GM19023 (cell line): ENCODE measurements around the gene OGFOD2.
A peak's percentile ranks its signal among the peaks of the same experiment; 100 is the strongest.

Experiments
- ATAC-seq: cut with Tn5 transposase; IDR thresholded peaks from one replicate; pipeline ENCODE4 v1.9.1; 2021; ENCODE audit warnings: mild to moderate bottlenecking, moderate library complexity; ENCODE audit not compliant: unreplicated experiment

The OGFOD2 gene

GRCh38 chr12:122951406-122951805, 23.6 kb upstream of the OGFOD2 start:
- no peak for ATAC-seq

- peak; percentile 68 for ATAC-seq
Measured at GRCh38 chr12:122951979-122952892, 22.8 kb upstream of the OGFOD2 start.

DNA sequence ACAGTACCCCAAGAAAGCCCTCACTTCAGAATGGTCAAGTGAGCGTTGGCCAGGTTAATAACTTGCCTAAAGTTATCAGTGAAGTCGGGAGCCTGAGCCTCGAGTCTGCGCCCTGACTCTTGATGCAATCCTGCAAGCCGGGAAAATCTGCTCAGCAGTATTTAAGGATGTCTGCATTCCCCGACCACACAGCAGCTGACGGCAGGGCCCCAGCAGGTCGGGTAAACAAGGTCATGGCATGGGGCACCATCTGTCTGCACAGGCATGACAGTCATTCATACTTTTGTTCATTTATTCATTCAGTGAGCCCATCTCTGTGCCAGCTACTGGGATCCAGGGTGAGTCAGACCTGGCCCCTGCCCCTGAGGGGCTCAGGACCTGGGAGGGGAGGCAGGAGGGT, 19.9 kb upstream of the OGFOD2 start:
- no peak for ATAC-seq

GRCh38 chr12:122956035-122956434, 19.0 kb upstream of the OGFOD2 start:
- no peak for ATAC-seq

DNA sequence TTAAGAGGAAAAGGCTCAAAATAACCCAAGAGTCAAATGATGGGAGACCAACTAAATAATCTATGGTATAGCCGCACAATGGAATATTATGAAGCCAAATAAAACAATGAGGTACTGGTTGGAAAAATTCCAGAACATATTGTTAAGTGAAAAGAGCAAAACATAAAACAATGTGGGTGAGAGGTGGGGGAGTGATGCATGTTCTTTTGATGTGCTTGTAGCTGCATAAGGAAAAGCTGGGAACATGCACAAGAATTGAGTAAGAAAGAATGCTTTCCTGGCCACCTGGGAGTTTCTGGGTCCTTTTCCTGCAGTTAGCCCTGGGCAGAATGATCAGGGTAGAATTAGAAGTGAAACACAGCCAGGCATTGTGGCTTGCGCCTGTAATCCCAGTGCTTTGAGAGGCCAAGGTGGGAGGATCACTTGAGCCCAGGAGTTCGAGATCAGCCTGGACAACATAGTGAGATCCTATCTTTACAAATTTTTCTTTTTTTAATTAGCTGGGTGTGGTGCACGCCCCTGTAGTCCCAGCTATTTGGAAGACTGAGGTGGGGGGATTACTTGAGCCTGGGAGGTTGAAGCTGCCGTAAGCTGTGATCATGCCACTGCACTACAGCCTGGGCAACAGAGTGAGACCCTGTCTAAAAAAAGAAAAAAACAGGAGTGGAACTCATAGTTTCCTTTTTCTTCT, 16.7 kb upstream of the OGFOD2 start:
- ATAC-seq, result no peak

DNA sequence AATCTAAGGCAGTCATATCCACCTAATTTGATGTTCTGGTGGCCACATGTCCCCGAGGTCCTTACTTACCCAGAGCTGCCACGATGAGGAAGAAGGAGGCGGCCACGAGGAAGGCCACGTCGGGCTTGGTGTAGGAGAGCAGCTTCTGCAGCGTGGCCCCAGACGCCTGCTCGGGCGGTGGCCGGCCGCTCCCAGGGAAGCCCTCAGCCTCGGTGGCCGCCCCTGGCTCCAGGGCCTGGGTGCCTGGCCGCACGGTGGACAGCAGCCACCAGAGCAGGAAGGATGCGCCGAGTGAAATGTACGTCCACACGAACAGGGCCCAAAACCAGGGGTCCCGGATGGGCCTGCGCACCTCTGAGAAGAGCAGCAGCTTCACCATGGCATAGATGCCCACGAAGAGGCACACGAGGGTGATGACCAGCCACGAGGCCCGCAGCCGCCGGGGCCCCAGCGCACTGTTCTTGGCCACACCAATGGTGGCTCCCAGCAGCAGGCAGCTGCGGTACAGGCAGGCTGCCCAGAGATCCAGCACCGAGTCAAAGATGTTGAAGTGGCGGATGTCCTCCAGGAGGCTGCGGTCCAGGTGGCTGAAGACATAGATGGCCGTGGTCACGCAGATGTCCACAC, 15.4 kb upstream of the OGFOD2 start:
- no peak for ATAC-seq

DNA sequence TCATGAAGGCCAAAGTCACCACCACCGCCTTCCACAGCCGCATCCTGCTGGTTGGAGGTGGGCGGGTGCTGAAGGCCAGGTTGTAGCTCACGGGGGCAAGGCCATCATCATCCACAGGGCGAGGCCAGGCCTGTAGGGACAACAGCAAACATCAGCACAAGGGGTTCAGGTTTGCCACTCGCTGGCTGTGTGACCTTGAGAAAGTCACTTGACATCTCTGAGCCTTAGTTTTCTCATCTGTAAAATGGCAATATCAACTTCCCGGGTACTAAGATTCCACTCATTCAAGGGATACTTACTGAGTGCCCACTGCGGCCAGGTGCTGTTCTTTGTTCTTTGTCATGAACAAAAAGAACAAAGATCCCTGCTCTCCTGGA, 14.9 kb upstream of the OGFOD2 start:
- ATAC-seq, result no peak

- no peak for ATAC-seq
Measured at GRCh38 chr12:122961531-122962329, 13.3 kb upstream of the OGFOD2 start.

DNA sequence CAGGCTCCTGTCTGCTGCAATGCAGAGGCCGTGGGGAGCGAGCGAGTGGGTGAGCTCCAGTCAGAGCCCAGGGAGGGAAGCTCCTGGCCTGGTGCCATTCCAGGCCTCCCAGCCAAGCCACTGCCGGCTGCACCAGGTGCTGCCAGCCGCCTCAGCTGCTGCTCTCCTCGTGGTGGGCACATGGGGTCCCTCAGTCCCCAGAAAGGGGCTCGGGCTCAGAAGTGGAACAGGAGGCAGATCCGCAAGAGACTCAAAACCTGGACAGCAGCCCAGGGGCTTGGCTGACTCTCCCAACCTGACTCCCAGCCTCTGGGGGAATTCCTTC, 11.1 kb upstream of the OGFOD2 start:
- ATAC-seq, result no peak

GRCh38 chr12:122964439-122965257, 10.4 kb upstream of the OGFOD2 start:
- no peak for ATAC-seq

DNA sequence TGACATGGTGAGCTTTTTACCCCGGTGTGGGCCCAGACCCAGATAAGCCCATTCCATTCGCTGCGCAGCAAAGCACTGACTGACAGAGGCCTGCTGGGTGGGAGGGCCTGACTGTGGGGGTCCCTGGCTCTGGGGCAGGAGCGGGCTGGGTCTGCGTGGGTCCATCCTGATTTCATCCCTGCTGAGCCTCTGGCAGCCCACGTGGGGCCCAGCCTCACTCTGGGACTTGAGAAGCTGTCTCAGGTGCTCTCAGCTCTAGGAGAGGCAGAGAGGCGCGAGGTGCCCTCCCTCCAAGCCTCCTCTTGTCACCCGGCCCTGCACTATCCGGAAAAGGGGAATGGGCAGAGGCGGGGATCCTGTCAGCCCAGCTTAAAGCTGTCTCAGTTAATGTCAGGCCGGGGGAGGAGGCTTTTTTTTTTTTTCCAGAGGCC, 9.7 kb upstream of the OGFOD2 start:
- ATAC-seq, result no peak

DNA sequence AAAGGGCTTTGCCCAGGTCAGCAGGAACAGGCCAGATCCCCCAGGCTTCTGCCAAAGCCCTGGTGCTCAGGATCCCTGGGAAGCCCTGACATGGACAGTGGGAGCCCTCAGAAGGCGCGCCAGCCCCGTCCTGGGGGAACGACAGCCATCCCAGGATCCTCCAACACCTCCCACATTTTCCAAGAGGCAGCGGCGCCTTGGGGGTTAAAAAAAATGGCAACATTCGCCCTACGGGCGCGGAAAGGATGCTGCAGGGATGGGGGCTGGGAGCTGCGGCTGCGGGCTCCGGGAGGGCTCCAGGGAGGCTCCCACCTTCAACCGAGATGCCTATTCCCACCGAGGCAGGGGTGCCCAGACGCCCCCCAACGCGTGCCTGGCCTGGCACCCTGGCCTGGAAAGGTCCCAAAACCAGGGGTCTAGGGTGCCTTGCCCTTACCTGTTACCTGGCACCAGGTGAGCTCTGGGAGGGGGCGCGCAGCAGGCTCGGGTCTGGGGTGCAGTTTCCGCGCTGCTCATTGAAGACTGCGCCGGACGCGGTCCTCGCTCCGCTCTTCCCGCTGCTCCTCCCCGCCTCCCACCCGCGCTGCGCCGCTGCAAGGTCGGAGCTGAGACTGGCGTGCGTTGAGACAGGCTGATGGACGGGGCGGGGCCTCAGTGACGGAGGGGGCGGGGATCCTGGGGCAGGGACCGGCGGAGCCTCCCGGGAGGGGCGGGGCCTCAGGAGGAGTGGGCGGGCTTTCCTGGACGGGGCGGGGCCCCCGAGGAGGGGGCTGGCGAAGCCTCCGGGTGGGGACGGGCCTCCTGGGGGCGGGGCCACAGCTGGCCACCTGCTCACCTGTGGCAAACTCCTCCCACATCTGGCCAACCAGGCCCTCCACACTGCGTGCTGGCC, 8.9 kb upstream of the OGFOD2 start, which contains the start of gene ABCB9:
Gene ABCB9 (minus strand): TSS at position 613 of the 892 bp plus-strand sequence. CDS start 6,228 bp downstream, outside the sequence.
- ATAC-seq, result peak; percentile 78

DNA sequence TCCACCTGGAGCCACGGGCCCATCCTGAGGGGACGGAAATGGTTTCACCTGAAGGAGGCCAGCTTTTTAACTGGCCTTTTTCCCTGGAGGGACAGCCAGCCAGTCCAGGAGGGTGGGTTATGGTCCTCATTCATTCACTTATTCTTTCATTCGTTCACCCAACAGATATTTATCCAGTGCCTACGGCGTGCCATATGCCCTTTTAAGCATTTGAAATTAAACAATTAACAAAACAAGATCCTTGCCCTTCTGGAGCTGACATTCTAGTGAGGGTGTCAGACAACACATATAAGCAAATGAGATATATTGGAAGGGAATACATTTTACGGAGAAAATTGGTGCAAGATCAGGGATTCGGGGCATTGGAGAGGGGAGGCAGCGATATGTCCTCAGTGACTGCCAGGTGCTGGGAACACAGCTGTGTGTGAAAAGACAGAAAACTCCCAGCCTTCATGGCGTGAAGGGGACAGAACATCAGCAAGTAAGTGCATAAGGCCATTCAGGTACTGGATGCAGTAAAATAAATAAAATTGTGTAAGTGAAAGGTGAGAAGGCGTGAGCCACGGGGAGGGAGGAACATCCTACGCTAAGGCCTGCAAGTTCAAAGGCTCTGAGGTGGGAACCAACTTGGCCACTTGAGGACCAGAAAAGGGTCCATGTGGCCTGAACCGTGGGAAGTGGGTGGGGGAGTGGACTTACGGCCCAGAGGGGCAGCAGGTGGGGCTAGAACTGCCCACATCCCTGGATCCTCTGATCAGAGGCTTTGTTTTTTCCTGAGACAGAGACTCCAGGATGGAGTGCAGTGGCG, 8.1 kb upstream of the OGFOD2 start:
- ATAC-seq, result no peak

DNA sequence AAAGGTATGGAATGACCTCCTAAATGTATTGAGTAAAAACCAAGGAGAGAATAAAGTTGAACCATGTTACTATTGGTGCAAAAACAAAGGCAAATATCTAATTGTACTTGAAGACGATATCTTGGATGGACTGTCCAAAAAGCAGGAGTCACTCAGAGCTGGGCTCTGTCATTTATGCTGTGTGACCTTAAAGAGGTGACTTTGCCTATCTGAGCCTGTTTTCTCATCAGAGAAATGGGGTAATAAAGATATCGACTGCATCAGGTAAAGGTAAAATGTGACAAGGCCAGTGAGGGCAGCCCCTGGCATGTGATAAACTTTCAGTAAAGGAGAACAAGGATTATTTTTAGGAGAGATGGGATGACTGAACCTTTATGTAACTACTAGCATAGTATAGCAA, 6.9 kb upstream of the OGFOD2 start:
- no peak for ATAC-seq

DNA sequence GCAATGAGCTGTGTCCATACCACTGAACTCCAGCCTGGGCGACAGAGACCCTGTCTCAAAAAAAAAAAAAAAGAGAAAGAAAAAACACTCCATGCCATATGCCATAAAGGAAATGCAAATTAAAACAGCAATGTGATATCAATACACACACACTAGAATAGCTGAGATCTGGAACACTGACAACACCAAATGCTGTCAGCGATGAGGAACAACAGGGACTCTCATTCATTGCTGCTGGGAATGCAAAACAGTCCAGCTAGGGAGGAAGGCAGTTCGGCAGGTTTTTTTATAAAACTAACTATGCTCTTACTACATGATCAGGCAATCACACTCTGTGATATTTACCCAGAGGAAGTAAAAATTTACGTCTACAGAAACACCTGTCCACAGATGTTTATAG, 5.4 kb upstream of the OGFOD2 start:
- ATAC-seq, result no peak

DNA sequence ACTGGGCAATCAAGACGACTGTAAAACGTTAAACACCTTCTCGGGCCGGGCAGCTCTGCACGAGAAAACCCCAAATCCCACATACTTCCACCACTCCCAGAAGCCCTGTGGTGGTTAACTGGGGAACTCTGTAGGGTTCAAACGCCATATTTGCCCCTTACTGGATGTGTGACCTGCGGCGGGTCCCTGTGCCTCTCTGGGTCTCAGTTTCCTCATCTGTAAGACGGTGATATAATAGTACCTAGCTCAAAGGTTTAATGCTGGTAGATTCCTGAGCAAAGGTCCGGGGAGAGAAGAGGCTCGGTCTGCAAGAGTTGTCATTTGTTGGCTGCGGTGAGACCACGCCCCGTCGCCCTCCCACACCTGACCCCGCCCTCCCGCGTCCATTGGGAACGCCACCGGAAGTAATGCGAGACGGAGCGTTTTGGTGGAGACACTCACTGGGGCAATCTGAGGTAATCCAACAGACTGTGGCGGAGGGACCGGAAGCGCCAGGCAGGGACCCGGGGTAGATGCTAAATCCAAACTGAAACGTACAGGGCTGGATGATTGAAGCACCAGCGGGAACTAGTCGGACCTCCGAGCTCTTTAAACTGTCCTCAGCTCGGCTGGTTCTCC, 661 bp upstream of the OGFOD2 start:
- ATAC-seq, result peak; percentile 84

GRCh38 chr12:122975790-122976647, 975 bp downstream of the OGFOD2 start:
- no peak for ATAC-seq
